Stomach (tissue), 9 donors: ENCODE measurements around the gene JUN. TPM values are rescaled to one million over a fixed set of nuclear protein-coding genes. Genes with fewer than 3 reads are reported as not detected.

Source experiments
- DNase-seq, 2 donors: peaks; one replicate each; pipeline versions ENCODE4 v3.0.0 to v3.0.0-alpha.2; 2013 to 2019
- H3K27ac ChIP-seq, 5 donors: fragments of 200-600 bp in 4 of 5; sonication (generic) in 4 of 5; one replicate each; pipeline ENCODE4 v1.5.1; 2013 to 2019; ENCODE audit warnings: mild to moderate bottlenecking in 1 of 5, moderate library complexity in 1 of 5
- H3K27me3 ChIP-seq, 3 donors: fragments of 200-600 bp; sonication (generic); one replicate each; pipeline ENCODE4 v1.5.1; 2017 to 2019; ENCODE audit warnings: mixed run types in 1 of 3
- H3K36me3 ChIP-seq, 4 donors: fragments of 200-600 bp; sonication (generic); 1 replicate in 3 of 4; 2 replicates in 1 of 4; pipeline ENCODE4 v1.5.1; 2016 to 2019
- H3K4me1 ChIP-seq, 4 donors: fragments of 200-600 bp; sonication (generic); one replicate each; pipeline ENCODE4 v1.5.1; 2016 to 2019
- H3K4me3 ChIP-seq, 4 donors: fragments of 200-600 bp; sonication (generic) in 3 of 4; one replicate each; pipeline ENCODE4 v1.5.1; 2016 to 2019; ENCODE audit warnings: mild to moderate bottlenecking in 1 of 4
- H3K9me3 ChIP-seq, 4 donors: fragments of 200-600 bp; sonication (generic); one replicate each; pipeline ENCODE4 v1.5.1; 2016 to 2019
- CTCF ChIP-seq, 7 experiments: fragments of 450-650 bp in 4 of 7; fragments of 200-600 bp in 3 of 7; sonication (generic) in 3 of 7; IDR thresholded peaks; one replicate each; pipeline ENCODE4 v1.5.1; 2016 to 2019; ENCODE audit warnings: antibody characterized with exemption in 7 of 7, control low read depth in 2 of 7, mild to moderate bottlenecking in 1 of 7
- EP300 ChIP-seq: sonication (generic); formaldehyde crosslinking; IDR thresholded peaks from one replicate; pipeline ENCODE4 v1.6.1; 2017; ENCODE audit warnings: antibody characterized with exemption
- POLR2A ChIP-seq, 4 donors: fragments of 450-650 bp; IDR thresholded peaks; one replicate each; pipeline ENCODE4 v1.6.1; 2016; ENCODE audit warnings: antibody characterized with exemption in 4 of 4, control low read depth in 2 of 4, mild to moderate bottlenecking in 1 of 4, moderate library complexity in 1 of 4
- POLR2AphosphoS5 ChIP-seq, 3 donors: sonication (generic); formaldehyde crosslinking; IDR thresholded peaks; one replicate each; pipeline ENCODE4 v1.6.1; 2016; ENCODE audit warnings: antibody characterized with exemption in 3 of 3
- WGBS, 5 donors: extraction: QIAGEN DNeasy Blood & Tissue Kit in 3 of 5; methylation state at CpG; one replicate each; pipeline versions ENCODE4 v1.1.5 to v1.1.7; 2013 to 2018; 5-methylcytosine and 5-hydroxymethylcytosine counted together
- intact Hi-C: fragments of 100-400 bp; cut with DNase I; formaldehyde crosslinking; loops from one replicate; pipeline ENCODE4 v1.15.1; 2023; ENCODE audit warnings: low total_unique reads
- polyA plus RNA-seq, 3 donors: library from polyadenylated mRNA; stranded (reverse); fragments of 200-250 nt; gene quantifications; one replicate each; pipeline ENCODE4 v1.2.3, GENCODE V29; 2013
- total RNA-seq, 5 donors: library from RNA; depleted of rRNA; stranded (reverse); fragments of >200 nt; gene quantifications; one replicate each; pipeline versions ENCODE4 v1.1.0 to v1.2.3, GENCODE V29; 2014 to 2016
- donor health status: healthy with polysubstance abuse.
- donor health status: Bipolar disorder and iron deficiency.
- donor health status: healthy.

The JUN gene
- total and polyA plus RNA-seq, 8 donors, result 64.9 to 382 (median 170) TPM

GRCh38 chr1:58746182-58746581 is 37.7 kb downstream of the JUN start:
- Histone ChIP-seq H3K27me3 (no peaks in the 10 kb centered on the region), H3K9me3 (no peaks in the 10 kb centered on the region), H3K4me1 (no peaks in the 10 kb centered on the region), H3K36me3 (no peaks in the 10 kb centered on the region), H3K4me3 (no peak overlapping the region), H3K27ac (no peak overlapping the region)
- WGBS, 5 donors, result 83 to 97% (median 94%) methylated on average over 1 of the region's 1 CpG
- intact Hi-C loops, result no loop called here
- no peak for TF ChIP-seq EP300
- TF ChIP-seq POLR2A (IDR thresholded peaks at IDR 0.05), result no peak
- TF ChIP-seq POLR2AphosphoS5 (IDR thresholded peaks at IDR 0.05), result no peak
- TF ChIP-seq CTCF (IDR thresholded peaks at IDR 0.05), result no peak
- no peak for DNase-seq

DNA sequence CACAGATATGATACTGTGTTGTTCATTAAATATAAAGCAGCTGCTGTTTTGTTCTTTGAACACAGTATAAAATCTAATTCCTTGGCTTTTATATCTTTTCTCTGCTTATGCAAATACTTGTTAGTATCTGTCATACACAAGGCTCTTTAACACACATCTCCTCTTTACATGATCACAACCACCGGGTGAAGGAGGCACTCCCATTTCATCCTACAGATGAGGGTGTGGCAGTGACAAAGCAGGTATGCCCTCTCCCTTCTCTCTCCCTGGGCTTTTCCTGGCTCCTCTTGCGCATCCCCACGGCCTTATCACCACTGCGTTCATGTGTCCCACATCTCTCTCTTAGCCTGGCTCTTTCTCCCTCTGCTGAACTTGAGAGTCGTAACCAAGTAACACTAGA is 38.2 kb downstream of the JUN start:
- H3K27ac ChIP-seq, result no peak overlapping the region
- no peaks in the 10 kb centered on the region for H3K27me3 ChIP-seq
- 46 to 65% (median 55%) methylated on average over 5 of the region's 5 CpGs for WGBS, 5 donors
- H3K4me3 ChIP-seq, result no peak overlapping the region
- no peaks in the 10 kb centered on the region for H3K4me1 ChIP-seq
- no peaks in the 10 kb centered on the region for H3K9me3 ChIP-seq
- no peak for TF ChIP-seq POLR2A (IDR thresholded peaks at IDR 0.05)
- TF ChIP-seq EP300, result no peak
- no peak for TF ChIP-seq CTCF (IDR thresholded peaks at IDR 0.05)
- intact Hi-C loops, result no loop called here
- no peak for DNase-seq
- H3K36me3 ChIP-seq, result no peaks in the 10 kb centered on the region

GRCh38 chr1:58745117-58745516 is 38.7 kb downstream of the JUN start:
- 50 to 75% (median 58%) methylated on average over 1 of the region's 1 CpG for WGBS, 5 donors
- H3K4me1 ChIP-seq, result peaks cover 0 to 3% (median 1%) of the 10 kb centered on the region in 4 donors

GRCh38 chr1:58741678-58742553 is 41.9 kb downstream of the JUN start:
- H3K27ac ChIP-seq, result no peak overlapping the region
- H3K4me3 ChIP-seq, result no peak overlapping the region
- H3K9me3 ChIP-seq, result no peaks in the 10 kb centered on the region
- DNase-seq, result no peak
- no peaks in the 10 kb centered on the region for H3K36me3 ChIP-seq
- TF ChIP-seq POLR2AphosphoS5 (IDR thresholded peaks at IDR 0.05) (no peak), CTCF (IDR thresholded peaks at IDR 0.05) (no peak), POLR2A (IDR thresholded peaks at IDR 0.05) (no peak), EP300 (no peak)
- intact Hi-C loops, result no loop called here
- 87 to 95% (median 92%) methylated on average over 14 of the region's 14 CpGs for WGBS, 5 donors
- H3K4me1 ChIP-seq, result peaks cover 0 to 8% (median 5%) of the 10 kb centered on the region in 4 donors
- H3K27me3 ChIP-seq, result no peaks in the 10 kb centered on the region

More at GRCh38 chr1:58745117-58745516, 38.7 kb downstream of the JUN start:
- Histone ChIP-seq H3K9me3 (no peaks in the 10 kb centered on the region), H3K27me3 (no peaks in the 10 kb centered on the region), H3K36me3 (no peaks in the 10 kb centered on the region), H3K27ac (no peak overlapping the region), H3K4me3 (no peak overlapping the region)
- DNase-seq, result no peak
- no peak for TF ChIP-seq POLR2AphosphoS5 (IDR thresholded peaks at IDR 0.05)
- no peak for TF ChIP-seq EP300
- TF ChIP-seq CTCF (IDR thresholded peaks at IDR 0.05), result no peak
- TF ChIP-seq POLR2A (IDR thresholded peaks at IDR 0.05), result no peak
- intact Hi-C loops, result no loop called here
